ENCODE data around the gene OCA2. TPM values are rescaled to one million over a fixed set of nuclear protein-coding genes. Genes with fewer than 3 reads are reported as not detected.

The OCA2 gene
- total and polyA plus RNA-seq, 2 of the 4 experiments (the other 2 are of a cell fraction): under 0.01 to 0.03 TPM

- no peak overlapping the region for H2BK15ac ChIP-seq (ENCODE audit: low read depth, low read length)
- no peak overlapping the region for H2BK120ac ChIP-seq (ENCODE audit: low read depth, low read length)
- H3K9ac ChIP-seq (ENCODE audit: low read depth, low read length): no peak overlapping the region
- no peak overlapping the region for H3K56ac ChIP-seq (ENCODE audit: extremely low read depth, insufficient read depth, low read length)
- ChIA-PET POLR2A (ENCODE audit: unreplicated experiment) (no interaction called here), CTCF (no interaction called here)
- no peaks in the 10 kb centered on the region for H3K36me3 ChIP-seq (ENCODE audit: control insufficient read depth, insufficient read depth, low read length)
- no peak overlapping the region for H2AFZ ChIP-seq (replicated peaks; ENCODE audit: low read length, poor library complexity)
- no TSS peak for BruUV-seq (replicated peaks)
- H4K5ac ChIP-seq (ENCODE audit: low read depth, low read length): no peak overlapping the region
- no peak overlapping the region for H2BK5ac ChIP-seq (ENCODE audit: low read depth, low read length, poor library complexity, severe bottlenecking)
- no peak overlapping the region for H4K8ac ChIP-seq (ENCODE audit: low read depth in 2 of 2, low read length in 2 of 2)
- no peak overlapping the region for H3K4ac ChIP-seq (ENCODE audit: low read depth, low read length)
- H2AK5ac ChIP-seq (ENCODE audit: low read depth, low read length): no peak overlapping the region
- intact Hi-C loops (cut with micrococcal nuclease): no loop called here
- no peak overlapping the region for H3K4me3 ChIP-seq (ENCODE audit: insufficient read depth, low read depth, low read length)
- no CpG with 5 or more reads among the region's 4 CpGs for WGBS, 2 experiments (ENCODE audit: extremely low coverage in 2 of 2, insufficient read length in 1 of 2)
- no peak overlapping the region for H3K4me2 ChIP-seq (ENCODE audit: low read depth, low read length)
- DNase-seq: no peak
- H3K27me3 ChIP-seq (ENCODE audit: control insufficient read depth, insufficient read depth, low read length): no peaks in the 10 kb centered on the region
- no peak overlapping the region for H3K18ac ChIP-seq (ENCODE audit: low read depth, low read length)
- no peaks in the 10 kb centered on the region for H3K9me1 ChIP-seq (ENCODE audit: insufficient read depth, low read length)
- H4K20me1 ChIP-seq (ENCODE audit: insufficient read depth, low read length): no peaks in the 10 kb centered on the region
- no peak overlapping the region for H3K23ac ChIP-seq (ENCODE audit: low read depth, low read length)
- H3K14ac ChIP-seq (replicated peaks; ENCODE audit: low read depth, low read length): no peak overlapping the region
- ATAC-seq (ENCODE audit: low read depth): no peak
- dilution Hi-C loops (cut with HindIII; ENCODE audit: low sequenced_read_pairs, unreplicated experiment): no loop called here
- H3K9me3 ChIP-seq (ENCODE audit: control insufficient read depth, insufficient read depth, low read length): peaks cover 3% of the 10 kb centered on the region
- no peak overlapping the region for H2BK20ac ChIP-seq (ENCODE audit: low read depth, low read length)
- TF ChIP-seq, protein P1, sequence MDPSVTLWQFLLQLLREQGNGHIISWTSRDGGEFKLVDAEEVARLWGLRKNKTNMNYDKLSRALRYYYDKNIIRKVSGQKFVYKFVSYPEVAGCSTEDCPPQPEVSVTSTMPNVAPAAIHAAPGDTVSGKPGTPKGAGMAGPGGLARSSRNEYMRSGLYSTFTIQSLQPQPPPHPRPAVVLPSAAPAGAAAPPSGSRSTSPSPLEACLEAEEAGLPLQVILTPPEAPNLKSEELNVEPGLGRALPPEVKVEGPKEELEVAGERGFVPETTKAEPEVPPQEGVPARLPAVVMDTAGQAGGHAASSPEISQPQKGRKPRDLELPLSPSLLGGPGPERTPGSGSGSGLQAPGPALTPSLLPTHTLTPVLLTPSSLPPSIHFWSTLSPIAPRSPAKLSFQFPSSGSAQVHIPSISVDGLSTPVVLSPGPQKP (IDR thresholded peaks at IDR 0.05; ENCODE audit: borderline replicate concordance, low read depth, low read length): no peak
- TF ChIP-seq MAFK (IDR thresholded peaks at IDR 0.05; ENCODE audit: low read depth, low read length) (no peak), RAD21 (IDR thresholded peaks at IDR 0.05; ENCODE audit: low read length) (no peak), SMC3 (IDR thresholded peaks at IDR 0.05; ENCODE audit: low read depth, low read length) (no peak), FOS (IDR thresholded peaks at IDR 0.05; ENCODE audit: low read depth, low read length) (no peak), MXI1 (IDR thresholded peaks at IDR 0.05; ENCODE audit: borderline replicate concordance, low read depth, low read length) (no peak), RFX5 (IDR thresholded peaks at IDR 0.05; ENCODE audit: low read depth, low read length) (no peak), CHD1 (IDR thresholded peaks at IDR 0.05; ENCODE audit: low read depth, low read length) (no peak)
- TF ChIP-seq, protein P2, sequence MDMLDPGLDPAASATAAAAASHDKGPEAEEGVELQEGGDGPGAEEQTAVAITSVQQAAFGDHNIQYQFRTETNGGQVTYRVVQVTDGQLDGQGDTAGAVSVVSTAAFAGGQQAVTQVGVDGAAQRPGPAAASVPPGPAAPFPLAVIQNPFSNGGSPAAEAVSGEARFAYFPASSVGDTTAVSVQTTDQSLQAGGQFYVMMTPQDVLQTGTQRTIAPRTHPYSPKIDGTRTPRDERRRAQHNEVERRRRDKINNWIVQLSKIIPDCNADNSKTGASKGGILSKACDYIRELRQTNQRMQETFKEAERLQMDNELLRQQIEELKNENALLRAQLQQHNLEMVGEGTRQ (IDR thresholded peaks at IDR 0.05; ENCODE audit: low read depth, low read length): no peak
- no peak overlapping the region for H4K91ac ChIP-seq (ENCODE audit: insufficient read depth, low read depth, low read length)
- H2AK9ac ChIP-seq (replicated peaks; ENCODE audit: low read depth, low read length, poor library complexity): no peak overlapping the region
- H3K4me1 ChIP-seq (ENCODE audit: control insufficient read depth, insufficient read depth, low read length): no peaks in the 10 kb centered on the region
- H3K27ac ChIP-seq (ENCODE audit: insufficient read depth, low read length): no peak overlapping the region
- H3K79me1 ChIP-seq (ENCODE audit: low read depth in 1 of 2, low read length in 2 of 2): no peaks in the 10 kb centered on the region
- in situ Hi-C loops (cut with MboI; ENCODE audit: low sequenced_read_pairs): no loop called here
Measured at GRCh38 chr15:28012231-28012630, 86.9 kb downstream of the OCA2 start.

All from IMR-90 (cell line).